ENCODE results near the gene PLPP6.

PLPP6 gene

GRCh38 chr9:4662108-4662988, at the start of gene PLPP6:
Gene PLPP6, plus strand, starts transcription at chr9:4662294. Its CDS starts 82 bp downstream, at chr9:4662376.
- TF ChIP-seq GATA3 (IDR thresholded peaks at IDR 0.05; ENCODE audit: low read depth, low read length) = no peak
- no peak for TF ChIP-seq GATA2 (IDR thresholded peaks at IDR 0.05; ENCODE audit: low read depth, low read length)

- TF ChIP-seq GATA3 (IDR thresholded peaks at IDR 0.05; ENCODE audit: low read depth, low read length) (no peak), GATA2 (IDR thresholded peaks at IDR 0.05; ENCODE audit: low read depth, low read length) (no peak)
Observed at GRCh38 chr9:4614627-4615026, 47.5 kb upstream of the PLPP6 start.

GRCh38 chr9:4615251-4615650, 46.8 kb upstream of the PLPP6 start:
- TF ChIP-seq GATA3 (IDR thresholded peaks at IDR 0.05; ENCODE audit: low read depth, low read length) (no peak), GATA2 (IDR thresholded peaks at IDR 0.05; ENCODE audit: low read depth, low read length) (no peak)

- TF ChIP-seq GATA3 (IDR thresholded peaks at IDR 0.05; ENCODE audit: low read depth, low read length) (no peak), GATA2 (IDR thresholded peaks at IDR 0.05; ENCODE audit: low read depth, low read length) (no peak)
Observed at GRCh38 chr9:4615778-4616177, 46.3 kb upstream of the PLPP6 start.

GRCh38 chr9:4617752-4618151, 44.3 kb upstream of the PLPP6 start:
- TF ChIP-seq GATA3 (IDR thresholded peaks at IDR 0.05; ENCODE audit: low read depth, low read length) = no peak
- TF ChIP-seq GATA2 (IDR thresholded peaks at IDR 0.05; ENCODE audit: low read depth, low read length) = no peak

- no peak for TF ChIP-seq GATA3 (IDR thresholded peaks at IDR 0.05; ENCODE audit: low read depth, low read length)
- TF ChIP-seq GATA2 (IDR thresholded peaks at IDR 0.05; ENCODE audit: low read depth, low read length) = no peak
Observed at GRCh38 chr9:4618700-4619099, 43.4 kb upstream of the PLPP6 start.

GRCh38 chr9:4620057-4620765, 41.9 kb upstream of the PLPP6 start:
- TF ChIP-seq GATA3 (IDR thresholded peaks at IDR 0.05; ENCODE audit: low read depth, low read length) = no peak
- no peak for TF ChIP-seq GATA2 (IDR thresholded peaks at IDR 0.05; ENCODE audit: low read depth, low read length)

- TF ChIP-seq GATA3 (IDR thresholded peaks at IDR 0.05; ENCODE audit: low read depth, low read length) (no peak), GATA2 (IDR thresholded peaks at IDR 0.05; ENCODE audit: low read depth, low read length) (no peak)
Observed at GRCh38 chr9:4620881-4621555, 41.1 kb upstream of the PLPP6 start.

- TF ChIP-seq GATA3 (IDR thresholded peaks at IDR 0.05; ENCODE audit: low read depth, low read length) (no peak), GATA2 (IDR thresholded peaks at IDR 0.05; ENCODE audit: low read depth, low read length) (no peak)
Observed at GRCh38 chr9:4622016-4622415, 40.1 kb upstream of the PLPP6 start.

GRCh38 chr9:4630836-4631235, 31.3 kb upstream of the PLPP6 start:
- TF ChIP-seq GATA3 (IDR thresholded peaks at IDR 0.05; ENCODE audit: low read depth, low read length) = no peak
- TF ChIP-seq GATA2 (IDR thresholded peaks at IDR 0.05; ENCODE audit: low read depth, low read length) = no peak

- TF ChIP-seq GATA2 (IDR thresholded peaks at IDR 0.05; ENCODE audit: low read depth, low read length) (no peak), GATA3 (IDR thresholded peaks at IDR 0.05; ENCODE audit: low read depth, low read length) (no peak)
Observed at GRCh38 chr9:4638968-4639367, 23.1 kb upstream of the PLPP6 start.

- TF ChIP-seq GATA2 (IDR thresholded peaks at IDR 0.05; ENCODE audit: low read depth, low read length) (no peak), GATA3 (IDR thresholded peaks at IDR 0.05; ENCODE audit: low read depth, low read length) (no peak)
Observed at GRCh38 chr9:4639420-4639819, 22.7 kb upstream of the PLPP6 start.

GRCh38 chr9:4640027-4640426, 22.1 kb upstream of the PLPP6 start:
- TF ChIP-seq GATA3 (IDR thresholded peaks at IDR 0.05; ENCODE audit: low read depth, low read length) = no peak
- TF ChIP-seq GATA2 (IDR thresholded peaks at IDR 0.05; ENCODE audit: low read depth, low read length) = no peak

GRCh38 chr9:4642351-4642750, 19.7 kb upstream of the PLPP6 start:
- TF ChIP-seq GATA2 (IDR thresholded peaks at IDR 0.05; ENCODE audit: low read depth, low read length) (no peak), GATA3 (IDR thresholded peaks at IDR 0.05; ENCODE audit: low read depth, low read length) (no peak)

Data from SH-SY5Y (cell line).